NCI-H1105 (cell line): ENCODE results near the gene NANOS1.

Experiments
- DNase-seq: peaks from one replicate; lab custom pipeline; 2025; lab: John Stamatoyannopoulos, UW

NANOS1 gene

DNA sequence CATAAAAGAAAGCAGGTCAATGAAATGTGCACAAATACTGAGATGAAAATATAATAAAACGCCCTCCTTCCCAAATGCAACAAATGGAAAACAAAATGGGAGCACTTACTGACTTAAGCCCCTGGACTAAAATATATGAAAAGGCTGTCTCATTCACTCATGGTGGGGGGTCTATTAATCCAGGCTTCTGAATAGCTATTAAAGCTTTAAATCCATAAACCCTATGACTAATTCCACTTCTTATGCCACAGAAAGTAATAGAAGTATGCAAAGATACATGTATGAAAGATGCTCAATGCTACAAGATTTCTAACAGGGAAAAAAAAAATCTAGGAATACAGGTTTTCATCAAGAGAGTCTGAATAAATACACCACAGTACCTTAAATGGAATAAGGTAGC lies 30.6 kb downstream of the NANOS1 start:
- no peak for DNase-seq

DNA sequence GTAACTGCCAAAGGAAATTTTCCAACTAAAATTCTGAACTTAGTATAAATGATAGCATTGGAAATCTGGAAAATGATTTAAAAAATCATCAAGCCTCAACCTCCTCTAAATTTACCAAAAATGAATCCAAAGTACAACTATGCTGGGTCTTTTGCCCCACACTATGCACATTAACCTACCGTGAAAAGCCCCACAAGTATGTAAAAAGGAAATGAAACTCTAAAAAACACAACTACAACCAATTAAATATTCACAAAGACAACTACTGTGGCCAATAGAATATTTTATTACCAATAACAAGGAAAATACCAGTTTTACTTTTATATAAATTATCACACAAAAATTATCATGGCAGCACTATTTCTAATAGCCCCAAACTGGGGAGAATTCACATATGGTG lies 31.8 kb downstream of the NANOS1 start:
- DNase-seq: no peak

DNA sequence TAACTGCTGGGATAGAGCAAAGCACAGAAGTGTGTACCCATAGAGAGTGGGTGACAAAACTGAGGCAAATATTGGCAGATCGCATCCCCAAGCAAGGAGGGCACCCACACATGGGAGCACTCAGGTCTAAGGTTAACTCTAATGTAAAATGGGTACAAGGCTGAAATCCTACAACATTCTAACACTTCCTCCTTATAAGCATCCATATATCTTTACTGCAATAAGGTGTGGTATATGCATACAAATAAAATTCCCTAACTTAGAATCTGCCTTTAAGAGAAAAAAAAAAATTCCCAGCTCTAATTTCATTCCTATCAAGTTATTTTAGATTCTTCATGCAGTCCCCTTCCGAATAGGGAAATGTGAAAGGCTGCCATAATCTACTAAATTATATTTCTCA lies 32.4 kb downstream of the NANOS1 start:
- DNase-seq: no peak

DNA sequence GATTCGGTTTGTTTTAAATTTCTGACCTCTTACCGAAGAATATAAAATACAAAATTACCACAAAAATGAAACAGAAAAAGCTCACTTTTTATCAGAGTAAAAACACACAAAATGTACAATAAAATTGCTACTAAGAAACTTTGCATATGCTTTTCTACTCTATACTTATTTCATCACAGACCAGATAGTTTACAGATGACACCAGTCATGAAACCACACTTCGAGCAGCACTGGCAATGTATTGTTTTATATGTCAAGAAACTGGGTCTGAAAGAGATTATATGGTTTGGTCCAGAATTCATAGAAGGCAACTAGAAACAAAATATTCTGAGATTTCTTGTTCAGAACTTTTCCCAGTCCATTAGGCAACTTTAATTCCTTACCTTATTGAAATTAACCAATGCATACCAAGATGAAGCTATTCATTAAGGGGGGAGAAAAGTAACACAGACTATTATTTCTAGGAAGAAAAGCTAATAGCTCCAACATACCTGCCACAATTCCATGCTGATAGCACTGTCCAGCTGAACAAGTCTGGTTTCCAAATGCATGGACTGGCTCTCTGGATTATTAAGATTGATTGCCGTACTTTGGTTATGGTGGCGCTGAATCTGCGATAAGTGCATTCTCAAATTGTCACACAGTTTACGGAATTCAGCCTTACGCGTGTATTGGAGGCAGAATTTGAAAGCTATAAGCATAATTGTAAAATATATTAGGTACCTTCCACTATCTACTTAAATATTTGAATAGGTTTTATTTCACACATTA lies 41.1 kb downstream of the NANOS1 start:
- DNase-seq: no peak

DNA sequence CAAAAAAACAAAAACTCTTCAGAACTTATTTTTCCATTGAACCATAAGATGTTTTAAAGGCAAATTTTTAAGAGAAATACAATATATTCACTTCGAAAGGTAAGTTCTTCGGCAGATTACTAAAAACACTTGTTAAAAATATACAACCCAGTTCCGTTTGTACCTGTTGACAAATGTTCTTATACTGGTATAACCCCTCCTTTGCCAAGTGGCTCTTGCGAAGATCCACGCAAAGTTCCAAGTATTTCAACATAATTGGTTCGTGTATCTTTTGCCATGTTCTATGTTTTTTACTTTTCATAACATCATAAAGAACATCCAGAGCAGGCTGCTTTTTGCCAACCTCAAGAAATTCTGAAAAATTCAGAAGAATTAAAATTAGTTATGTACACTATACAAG lies 44.1 kb downstream of the NANOS1 start:
- no peak for DNase-seq

DNA sequence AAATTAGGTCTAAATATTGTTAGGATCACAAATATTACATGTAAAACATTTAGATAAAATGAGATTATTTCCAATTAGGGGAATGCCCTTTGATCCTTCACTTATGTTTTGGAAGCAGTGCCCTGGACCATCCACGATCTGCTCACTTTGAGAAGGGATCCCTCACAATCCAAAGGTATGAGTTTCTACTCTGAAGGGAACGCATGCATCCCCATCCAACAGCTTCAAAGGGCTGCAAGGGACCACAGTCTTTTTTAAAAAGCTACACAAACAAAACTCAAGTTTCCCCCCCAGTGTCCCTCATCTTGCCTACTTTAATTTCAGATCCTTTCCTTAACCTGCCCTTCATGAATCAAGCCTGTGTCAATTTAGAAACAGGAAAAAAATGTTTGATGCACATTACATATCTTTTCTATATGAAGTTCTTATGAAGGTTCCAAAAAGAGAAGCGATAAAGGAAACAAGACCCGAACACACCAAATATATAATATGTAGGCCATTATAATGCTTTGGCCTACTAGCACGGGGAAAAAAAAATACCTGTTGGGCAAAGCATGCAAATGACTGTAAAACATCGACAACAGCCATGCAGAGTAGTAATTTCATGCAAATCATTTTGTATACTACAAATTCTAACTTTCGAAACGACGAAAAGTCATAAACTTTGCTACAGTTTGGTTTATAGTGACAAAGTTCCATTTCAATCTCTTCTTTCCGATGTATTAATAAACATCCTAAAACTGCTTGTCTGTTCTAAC lies 49.1 kb downstream of the NANOS1 start:
- no peak for DNase-seq

DNA sequence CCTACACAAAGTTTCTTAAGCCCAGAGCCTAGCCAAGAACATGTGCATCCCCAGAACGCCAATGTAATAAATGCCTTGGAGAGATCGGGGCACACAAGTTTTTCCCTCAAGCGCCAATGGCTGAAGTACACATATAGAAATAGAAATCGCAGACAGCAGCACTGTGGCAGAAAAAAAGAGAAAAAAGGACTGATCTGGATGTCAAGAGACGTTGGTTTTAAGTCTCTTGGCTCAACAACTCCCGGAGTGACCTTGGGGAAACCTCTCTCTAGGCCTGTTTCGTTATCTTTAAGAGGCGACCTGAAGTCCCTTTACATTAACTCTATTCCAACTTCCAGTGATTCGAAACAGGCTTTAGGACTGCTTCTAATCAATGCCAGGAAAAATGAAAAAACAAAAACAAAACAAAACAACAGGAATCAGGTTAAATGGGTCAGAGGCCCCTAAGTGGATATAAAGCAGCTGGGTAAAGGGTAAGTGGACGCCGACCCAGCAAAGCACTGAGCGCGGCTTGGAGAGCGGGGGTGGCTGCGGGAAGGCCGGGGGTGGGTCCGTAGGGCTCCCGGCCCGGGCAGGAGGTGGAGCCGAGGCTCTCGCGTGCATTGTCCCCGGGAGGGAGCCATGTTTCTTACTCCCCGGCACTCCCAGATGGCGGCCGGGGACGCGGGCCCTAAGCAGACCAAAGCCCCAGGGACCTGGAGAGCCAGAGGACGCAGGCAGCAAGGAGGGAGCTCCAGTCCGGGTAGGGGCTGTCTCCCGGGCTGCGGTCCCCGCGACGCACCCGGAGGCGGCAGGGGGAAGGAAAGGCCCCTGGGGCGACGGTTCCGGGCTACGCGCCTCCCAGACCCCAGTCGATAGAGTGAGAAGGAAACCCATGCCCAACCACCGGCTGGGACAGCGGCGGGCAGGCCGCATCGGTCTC lies 50.3 kb downstream of the NANOS1 start:
- DNase-seq: no peak

DNA sequence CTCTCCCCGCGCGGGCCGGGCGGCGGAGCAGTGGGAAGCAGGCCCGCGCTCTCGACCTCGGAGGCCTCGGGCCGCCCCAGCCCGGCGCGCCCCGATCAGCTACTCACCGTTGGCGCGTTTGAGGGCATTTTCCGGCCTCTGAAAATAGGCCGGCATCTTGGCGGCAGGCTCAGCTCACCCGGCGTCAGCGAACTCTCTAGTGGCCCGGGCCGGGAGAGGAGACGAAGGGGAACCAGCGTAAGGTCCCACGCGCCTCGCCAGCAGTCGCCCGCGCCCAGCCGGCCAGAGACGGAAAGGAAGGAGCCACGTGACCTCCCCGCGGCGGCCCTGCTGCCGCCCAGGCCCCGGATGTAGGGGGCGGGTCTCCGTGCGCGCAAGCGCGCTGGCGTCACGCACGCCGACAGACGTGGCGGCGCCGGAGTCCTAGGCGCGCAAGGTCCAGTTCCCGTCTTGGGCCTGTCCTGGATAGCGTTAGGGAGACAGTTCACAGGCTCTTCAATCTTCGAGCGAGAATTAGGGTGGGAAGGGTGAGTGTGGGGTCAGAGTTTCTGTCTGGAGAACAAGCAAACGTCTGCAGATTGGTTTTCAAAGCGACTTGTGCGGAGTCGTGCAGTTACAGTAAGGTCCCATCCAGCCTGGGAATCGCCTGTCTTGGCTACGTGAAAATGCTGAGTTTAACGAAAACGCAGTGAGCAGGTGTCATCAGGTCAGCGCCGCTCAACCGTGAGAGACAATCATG lies 51.2 kb downstream of the NANOS1 start, which contains the start of gene EIF3A:
EIF3A (minus strand) TSS at position 297 of the 739 bp plus-strand sequence; CDS start at position 156, 141 bp downstream.
- peak; percentile 50 for DNase-seq
